ENCODE measurements around the gene EDNRA. TPM values are rescaled to one million over a fixed set of nuclear protein-coding genes. Genes with fewer than 3 reads are reported as not detected.

EDNRA gene
- total and polyA plus RNA-seq, 9 of the 15 experiments (the other 6 are each of a cell fraction or from before 2014, with no cell fraction given), result not detected

- no peak for TF ChIP-seq MTA3 (IDR thresholded peaks at IDR 0.05; ENCODE audit: borderline replicate concordance)
Observed at GRCh38 chr4:147586637-147587036, 105.7 kb downstream of the EDNRA start (continued).

GRCh38 chr4:147587041-147587440 lies 106.1 kb downstream of the EDNRA start:
- H3K27me3 ChIP-seq (ENCODE audit: control insufficient read depth in 2 of 2, insufficient read depth in 2 of 2, low read length in 2 of 2), result no peaks in the 10 kb centered on the region
- FAIRE-seq, result no peak
- ChIA-PET CTCF (ENCODE audit: low intra/inter-chr PET ratio) (no interaction called here), POLR2A (interaction anchor here (1.1 kb wide), 1 partner anchor 10 kb away, joined by 3 read pairs; no protein-coding TSS in a partner anchor)
- 3% methylated on average over 3 of the region's 3 CpGs for WGBS (ENCODE audit: insufficient coverage, low coverage, missing lambda C conversion rate)
- no peak overlapping the region for H2AFZ ChIP-seq (ENCODE audit: low read depth, low read length)
- no peaks in the 10 kb centered on the region for H3K36me3 ChIP-seq (ENCODE audit: control insufficient read depth, insufficient read depth, low read length)
- no peaks in the 10 kb centered on the region for H3K9me1 ChIP-seq (ENCODE audit: control insufficient read depth, insufficient read depth, low read length)
- no peaks in the 10 kb centered on the region for H4K20me1 ChIP-seq (replicated peaks; ENCODE audit: control insufficient read depth, insufficient read depth, low read length)
- no peak overlapping the region for H3K9ac ChIP-seq (ENCODE audit: insufficient read depth in 1 of 2, low read depth in 2 of 2, low read length in 2 of 2)
- no peak overlapping the region for H3K4me2 ChIP-seq (ENCODE audit: insufficient read depth, low read length)
- H3K79me2 ChIP-seq (ENCODE audit: control insufficient read depth, insufficient read depth, low read length), result no peaks in the 10 kb centered on the region
- no peaks in the 10 kb centered on the region for H3K9me3 ChIP-seq (replicated peaks; ENCODE audit: control insufficient read depth, insufficient read depth, low read depth, low read length)
- no TSS peak for BruUV-seq (replicated peaks)
- intact Hi-C loops (cut with micrococcal nuclease) (no loop called here), in situ Hi-C loops (cut with MboI) (loop anchor here (25.0 kb wide), 1 partner anchor 575 kb away; no protein-coding TSS in a partner anchor)
- no peak for ATAC-seq
- H3K4me1 ChIP-seq (replicated peaks in 1 of 2; ENCODE audit: control insufficient read depth in 2 of 2, insufficient read depth in 2 of 2, low read length in 2 of 2), result no peaks in the 10 kb centered on the region; a peak in 1 of 5 replicates
- no peak overlapping the region for H3K4me3 ChIP-seq
- DNase-seq (ENCODE audit: extremely low read depth in 1 of 4, low spot score in 3 of 4), result no peak
- no peak overlapping the region for H3K27ac ChIP-seq (ENCODE audit: extremely low read depth, low read depth, low read length)
- TF ChIP-seq AFF4 (CRISPR knock-in tag; IDR thresholded peaks at IDR 0.05) (no peak), MTA1 (IDR thresholded peaks at IDR 0.05; ENCODE audit: borderline replicate concordance) (no peak), ZNF707 (CRISPR knock-in tag; conservative IDR thresholded peaks at IDR 0.05) (no peak), GATAD2A (IDR thresholded peaks at IDR 0.05) (no peak), ARID4B (CRISPR knock-in tag; IDR thresholded peaks at IDR 0.05) (no peak), ID3 (CRISPR knock-in tag; IDR thresholded peaks at IDR 0.05) (no peak), ID3 (tag; IDR thresholded peaks at IDR 0.05) (no peak), IFI16 (CRISPR knock-in tag; IDR thresholded peaks at IDR 0.05) (no peak), PRPF4 (IDR thresholded peaks at IDR 0.05; ENCODE audit: insufficient read depth, low read depth, low read length, poor library complexity, severe bottlenecking) (no peak), PCBP1 (IDR thresholded peaks at IDR 0.05; ENCODE audit: low read depth, low read length, poor library complexity, severe bottlenecking) (no peak)
